Smooth muscle cell (in vitro differentiated cells): Measurements from ENCODE around the gene STK33. TPM values are rescaled to one million over a fixed set of nuclear protein-coding genes. Genes with fewer than 3 reads are reported as not detected.

ENCODE experiments used
- DNase-seq: peaks from one replicate; lab custom pipeline; 2025; ENCODE audit not compliant: unreplicated experiment; lab: John Stamatoyannopoulos, UW
- H2AFZ ChIP-seq: fragments of 200-600 bp; sonication (generic); 2 replicates; pipeline ENCODE4 v1.6.0; 2016; ENCODE audit warnings: antibody characterized with exemption, low read depth, mild to moderate bottlenecking
- H3F3A ChIP-seq: fragments of 200-600 bp; sonication (generic); 2 replicates; pipeline ENCODE4 v1.6.0; 2017; ENCODE audit warnings: antibody characterized with exemption, low read depth
- H3K27ac ChIP-seq: fragments of 200-600 bp; sonication (generic); 2 replicates; pipeline ENCODE4 v1.5.1; 2016; ENCODE audit warnings: low read depth, mild to moderate bottlenecking
- H3K27me3 ChIP-seq: fragments of 200-600 bp; sonication (generic); 2 replicates; pipeline ENCODE4 v1.6.1; 2016; ENCODE audit warnings: low read depth, mild to moderate bottlenecking
- H3K36me3 ChIP-seq: fragments of 200-600 bp; sonication (generic); 2 replicates; pipeline ENCODE4 v1.5.1; 2016; ENCODE audit warnings: low read depth
- H3K4me1 ChIP-seq: fragments of 200-600 bp; sonication (generic); 2 replicates; pipeline ENCODE4 v1.5.1; 2016; ENCODE audit warnings: low read depth
- H3K4me2 ChIP-seq: fragments of 200-600 bp; sonication (generic); 2 replicates; pipeline ENCODE4 v1.6.0; 2016; ENCODE audit warnings: mild to moderate bottlenecking
- H3K4me3 ChIP-seq: fragments of 200-600 bp; sonication (generic); 2 replicates; pipeline ENCODE4 v1.5.1; 2016; ENCODE audit warnings: mild to moderate bottlenecking
- H3K79me2 ChIP-seq: fragments of 200-600 bp; sonication (generic); 2 replicates; pipeline ENCODE4 v1.6.0; 2016; ENCODE audit warnings: low read depth, mild to moderate bottlenecking
- H3K9ac ChIP-seq: fragments of 200-600 bp; sonication (generic); 2 replicates; pipeline ENCODE4 v1.6.0; 2016; ENCODE audit warnings: low read depth
- H3K9me3 ChIP-seq: fragments of 200-600 bp; sonication (generic); replicated peaks from 2 replicates; pipeline ENCODE4 v1.5.1; 2016; ENCODE audit warnings: low read depth
- H4K20me1 ChIP-seq: fragments of 200-600 bp; sonication (generic); 2 replicates; pipeline ENCODE4 v1.6.0; 2016; ENCODE audit warnings: low read depth
- CTCF ChIP-seq: fragments of 200-600 bp; sonication (generic); IDR thresholded peaks from 2 replicates; pipeline ENCODE4 v1.5.1; 2017; ENCODE audit warnings: borderline replicate concordance, mild to moderate bottlenecking, antibody characterized with exemption; ENCODE audit not compliant: insufficient read depth, poor library complexity, severe bottlenecking
- WGBS: methylation state at CpG from one replicate; pipeline ENCODE4 v1.1.7; 2016; ENCODE audit warnings: low lambda C conversion rate; 5-methylcytosine and 5-hydroxymethylcytosine counted together
- polyA plus RNA-seq: library from polyadenylated mRNA; unstranded; fragments of >200 nt; fragmentation: Nextera tagmentation; extraction: Ambion mirVana; gene quantifications from 2 replicates; pipeline ENCODE4 v1.2.1, GENCODE V29; 2016
- total RNA-seq: library from RNA; depleted of rRNA; stranded (reverse); fragments of >200 nt; gene quantifications from 2 replicates; pipeline ENCODE4 v1.2.3, GENCODE V29; 2014

The STK33 gene
- total and polyA plus RNA-seq, 2 experiments from 2014 or later, result 1.2 to 2.9 TPM

GRCh38 chr11:8370812-8371515, 223.1 kb downstream of the STK33 start:
- 97% methylated on average over 8 of the region's 8 CpGs for WGBS
- DNase-seq, result no peak
- no peaks in the 10 kb centered on the region for H3K9me3 ChIP-seq

GRCh38 chr11:8369592-8370205, 224.3 kb downstream of the STK33 start:
- Histone ChIP-seq H3K4me3 (no peak overlapping the region), H3F3A (no peaks in the 10 kb centered on the region), H3K27ac (no peak overlapping the region), H3K4me1 (no peaks in the 10 kb centered on the region), H3K9me3 (no peaks in the 10 kb centered on the region), H3K79me2 (no peaks in the 10 kb centered on the region), H3K36me3 (no peaks in the 10 kb centered on the region), H3K27me3 (no peaks in the 10 kb centered on the region), H3K4me2 (no peak overlapping the region), H2AFZ (no peak overlapping the region), H4K20me1 (no peaks in the 10 kb centered on the region), H3K9ac (no peak overlapping the region)
- WGBS, result 90% methylated on average over 7 of the region's 7 CpGs
- no peak for DNase-seq
- TF ChIP-seq CTCF, result no peak

More at GRCh38 chr11:8370812-8371515, 223.1 kb downstream of the STK33 start:
- H3K36me3 ChIP-seq, result no peaks in the 10 kb centered on the region
- H3F3A ChIP-seq, result no peaks in the 10 kb centered on the region
- no peaks in the 10 kb centered on the region for H4K20me1 ChIP-seq
- no peak overlapping the region for H2AFZ ChIP-seq
- H3K27ac ChIP-seq, result no peak overlapping the region
- no peaks in the 10 kb centered on the region for H3K79me2 ChIP-seq
- peaks cover 3% of the 10 kb centered on the region for H3K4me1 ChIP-seq
- TF ChIP-seq CTCF, result no peak
- no peaks in the 10 kb centered on the region for H3K27me3 ChIP-seq
- no peak overlapping the region for H3K9ac ChIP-seq
- no peak overlapping the region for H3K4me3 ChIP-seq
- no peak overlapping the region for H3K4me2 ChIP-seq

- Histone ChIP-seq H3K4me3 (no peak overlapping the region), H3K27ac (no peak overlapping the region), H2AFZ (no peak overlapping the region), H4K20me1 (no peaks in the 10 kb centered on the region), H3K4me2 (no peak overlapping the region), H3K79me2 (no peaks in the 10 kb centered on the region), H3K27me3 (no peaks in the 10 kb centered on the region), H3K36me3 (no peaks in the 10 kb centered on the region), H3K4me1 (no peaks in the 10 kb centered on the region), H3K9me3 (no peaks in the 10 kb centered on the region), H3K9ac (no peak overlapping the region), H3F3A (no peaks in the 10 kb centered on the region)
- TF ChIP-seq CTCF, result no peak
- no peak for DNase-seq
- 92% methylated on average over 10 of the region's 10 CpGs for WGBS
These were observed 225.3 kb downstream of the STK33 start for GRCh38 chr11:8368772-8369171.

GRCh38 chr11:8368194-8368593, 225.8 kb downstream of the STK33 start:
- no peak for TF ChIP-seq CTCF
- Histone ChIP-seq H3K4me2 (no peak overlapping the region), H3K36me3 (no peaks in the 10 kb centered on the region), H4K20me1 (no peaks in the 10 kb centered on the region), H2AFZ (no peak overlapping the region), H3K4me3 (no peak overlapping the region), H3F3A (no peaks in the 10 kb centered on the region), H3K27ac (no peak overlapping the region), H3K27me3 (no peaks in the 10 kb centered on the region), H3K9me3 (no peaks in the 10 kb centered on the region), H3K9ac (no peak overlapping the region), H3K4me1 (no peaks in the 10 kb centered on the region), H3K79me2 (no peaks in the 10 kb centered on the region)
- no peak for DNase-seq
- 79% methylated on average over 7 of the region's 7 CpGs for WGBS
